ENCODE data around the gene NPTX1.
A peak's percentile ranks its signal among the peaks of the same experiment; 100 is the strongest.

Gene NPTX1

GRCh38 chr17:80519091-80519781, 42.8 kb upstream of the NPTX1 start:
- Histone ChIP-seq H3K27me3 (replicated peaks) (no peaks in the 10 kb centered on the region), H3K36me3 (replicated peaks) (no peaks in the 10 kb centered on the region), H3K27ac (no peak overlapping the region), H3K4me3 (ENCODE audit: low read depth, low read length) (no peak overlapping the region)
- no peak for TF ChIP-seq CTCF (IDR thresholded peaks at IDR 0.05; ENCODE audit: low read depth, low read length, missing control alignments)
- in situ Hi-C loops (cut with HindIII; ENCODE audit: low pct_ligation_motif_present, low sequenced_read_pairs): no loop called here
- no peak for DNase-seq

DNA sequence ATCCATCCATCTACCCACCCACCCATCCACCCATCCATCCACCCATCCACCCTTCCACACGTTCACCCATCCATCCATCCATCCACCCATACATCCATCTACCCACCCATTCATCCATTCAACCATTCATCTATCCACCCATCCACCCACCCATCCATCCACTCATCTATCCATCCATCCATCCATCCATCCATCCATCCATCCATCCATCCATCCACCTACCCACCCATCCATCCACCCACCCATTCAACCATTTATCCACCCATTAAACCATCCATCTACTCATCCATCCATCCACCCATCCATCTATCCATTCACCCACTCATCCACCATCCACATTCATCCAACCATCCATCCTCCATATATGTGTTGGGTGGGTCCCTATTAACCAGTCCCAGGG, 42.0 kb upstream of the NPTX1 start:
- no peak for DNase-seq
- Histone ChIP-seq H3K27me3 (replicated peaks) (no peaks in the 10 kb centered on the region), H3K27ac (no peak overlapping the region), H3K4me3 (ENCODE audit: low read depth, low read length) (no peak overlapping the region), H3K36me3 (replicated peaks) (no peaks in the 10 kb centered on the region)
- no peak for TF ChIP-seq CTCF (IDR thresholded peaks at IDR 0.05; ENCODE audit: low read depth, low read length, missing control alignments)
- in situ Hi-C loops (cut with HindIII; ENCODE audit: low pct_ligation_motif_present, low sequenced_read_pairs): no loop called here

DNA sequence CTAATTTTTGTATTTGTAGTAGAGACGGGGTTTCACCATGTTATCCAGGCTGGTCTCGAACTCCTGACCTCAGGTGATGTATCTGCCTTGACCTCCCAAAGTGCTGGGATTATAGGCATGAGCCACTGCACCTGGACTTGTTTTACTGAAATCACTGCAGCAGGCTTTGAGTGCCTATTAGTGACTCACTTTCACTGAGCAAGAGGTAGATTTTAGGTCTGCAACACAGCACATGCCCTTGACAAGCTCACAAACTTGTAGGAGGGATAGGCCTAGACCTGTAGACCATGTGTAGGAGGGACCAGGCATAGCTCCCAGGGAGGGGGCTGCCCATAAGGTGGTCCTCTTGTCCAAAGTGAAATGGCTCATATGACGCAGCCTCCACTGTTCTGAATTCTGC, 41.2 kb upstream of the NPTX1 start:
- TF ChIP-seq CTCF (IDR thresholded peaks at IDR 0.05; ENCODE audit: low read depth, low read length, missing control alignments): no peak
- H3K27ac ChIP-seq: no peak overlapping the region
- H3K27me3 ChIP-seq (replicated peaks): no peaks in the 10 kb centered on the region
- no peak for DNase-seq
- H3K36me3 ChIP-seq (replicated peaks): no peaks in the 10 kb centered on the region
- in situ Hi-C loops (cut with HindIII; ENCODE audit: low pct_ligation_motif_present, low sequenced_read_pairs): no loop called here
- H3K4me3 ChIP-seq (ENCODE audit: low read depth, low read length): no peak overlapping the region

DNA sequence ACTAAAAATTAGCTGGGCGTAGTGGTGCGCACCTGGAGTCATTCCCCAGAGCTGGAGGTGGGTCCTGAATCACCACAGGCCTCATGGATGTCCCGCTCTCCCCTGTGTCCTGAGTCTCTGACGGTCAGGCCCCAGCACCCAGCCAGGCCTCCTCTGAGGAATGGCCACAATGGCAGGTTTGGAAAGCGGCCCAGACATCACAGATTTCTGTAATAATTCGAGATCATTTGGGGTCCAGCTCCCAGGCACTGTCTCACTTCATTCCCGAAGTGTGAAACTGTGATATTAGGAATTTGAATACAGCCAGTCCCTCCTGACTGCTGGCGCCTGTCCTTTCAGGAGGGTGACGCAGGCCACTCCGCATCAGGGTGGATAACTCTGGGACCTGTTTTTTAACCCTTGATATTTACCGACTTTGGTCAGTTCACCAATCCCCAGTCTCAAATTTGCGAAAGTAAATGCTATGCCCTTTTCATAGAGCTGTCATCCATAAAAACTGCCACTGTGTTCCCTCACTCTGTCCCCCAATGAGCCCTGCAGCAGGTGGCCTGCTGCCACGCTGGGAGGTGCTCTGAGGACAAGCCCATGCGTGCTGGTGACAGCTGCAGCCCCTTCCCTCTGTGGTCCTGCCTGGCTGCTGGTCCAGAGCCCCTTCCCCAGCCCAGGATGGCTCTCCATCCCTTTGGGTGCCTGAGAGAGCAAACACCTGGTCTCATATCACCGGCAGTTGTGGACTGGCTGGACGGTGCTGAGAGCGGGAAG, 39.9 kb upstream of the NPTX1 start:
- Histone ChIP-seq H3K27me3 (replicated peaks) (no peaks in the 10 kb centered on the region), H3K27ac (no peak overlapping the region), H3K36me3 (replicated peaks) (no peaks in the 10 kb centered on the region), H3K4me3 (ENCODE audit: low read depth, low read length) (no peak overlapping the region)
- no peak for TF ChIP-seq CTCF (IDR thresholded peaks at IDR 0.05; ENCODE audit: low read depth, low read length, missing control alignments)
- no peak for DNase-seq
- in situ Hi-C loops (cut with HindIII; ENCODE audit: low pct_ligation_motif_present, low sequenced_read_pairs): no loop called here

DNA sequence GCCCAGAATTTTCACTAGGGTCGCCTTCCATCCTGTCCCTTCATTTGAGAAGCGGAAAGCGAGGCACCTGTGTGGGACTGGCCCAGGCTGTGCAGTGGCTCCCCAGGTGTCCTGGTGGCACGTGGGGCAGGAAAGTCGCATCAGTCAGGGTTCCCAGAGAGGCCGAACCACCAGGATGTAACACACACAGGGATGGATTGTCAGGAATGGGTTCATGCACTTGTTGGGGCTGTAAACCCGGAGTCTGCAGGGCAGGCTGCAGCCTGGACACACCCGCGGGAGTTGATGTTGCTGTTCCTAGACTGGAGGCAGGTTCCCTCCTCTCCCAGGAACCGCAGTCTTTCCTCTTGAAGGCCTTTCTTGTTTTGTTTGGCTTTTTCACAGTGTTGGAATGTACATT, 37.5 kb upstream of the NPTX1 start:
- Histone ChIP-seq H3K4me3 (ENCODE audit: low read depth, low read length) (no peak overlapping the region), H3K27me3 (replicated peaks) (no peaks in the 10 kb centered on the region), H3K36me3 (replicated peaks) (no peaks in the 10 kb centered on the region), H3K27ac (peak overlapping the region; percentile 66)
- no peak for TF ChIP-seq CTCF (IDR thresholded peaks at IDR 0.05; ENCODE audit: low read depth, low read length, missing control alignments)
- DNase-seq: peak; percentile 97
- in situ Hi-C loops (cut with HindIII; ENCODE audit: low pct_ligation_motif_present, low sequenced_read_pairs): no loop called here

Measured in brain microvascular endothelial cell (primary cell).